OCI-LY3 (cell line): ENCODE data around the gene SEMA5A.

Experiments
- H2AFZ ChIP-seq: fragments of 200-600, 300-600 bp; shearing (Covaris generic); 2 replicates; pipeline ENCODE4 v1.6.0; 2014; ENCODE audit warnings: antibody characterized with exemption, low read depth, low read length
- H3K27ac ChIP-seq: fragments of 200-600, 300-600 bp; sonication (generic); 2 replicates; pipeline ENCODE4 v1.5.1; 2014; ENCODE audit warnings: mild to moderate bottlenecking, low read length, moderate library complexity, mixed read lengths
- H3K27me3 ChIP-seq: fragments of 200-600, 300-600 bp; sonication (generic); 2 replicates; pipeline ENCODE4 v1.6.1; 2014; ENCODE audit warnings: low read depth, low read length, mixed read lengths
- H3K36me3 ChIP-seq: fragments of 200-600, 300-600 bp; sonication (generic); replicated peaks from 2 replicates; pipeline ENCODE3; 2014; ENCODE audit warnings: low read depth, low read length, mixed read lengths
- H3K4me1 ChIP-seq: fragments of 300-600, 200-600 bp; sonication (generic); 2 replicates; pipeline ENCODE4 v1.6.1; 2014; ENCODE audit warnings: low read length, mixed read lengths
- H3K4me2 ChIP-seq: fragments of 200-600, 300-600 bp; sonication (generic); 2 replicates; pipeline ENCODE4 v1.6.1; 2014; ENCODE audit warnings: low read length, mixed read lengths
- H3K4me3 ChIP-seq: fragments of 300-600, 200-600 bp; sonication (generic); 2 replicates; pipeline ENCODE4 v1.5.1; 2014; ENCODE audit warnings: antibody characterized with exemption, mild to moderate bottlenecking, low read length, moderate library complexity
- H3K79me2 ChIP-seq: fragments of 300-600, 200-600 bp; shearing (Covaris generic); 2 replicates; pipeline ENCODE4 v1.6.1; 2014; ENCODE audit warnings: mild to moderate bottlenecking, low read length, mixed read lengths
- H3K9ac ChIP-seq: fragments of 300-600, 200-600 bp; shearing (Covaris generic); 2 replicates; pipeline ENCODE4 v1.6.0; 2014; ENCODE audit warnings: mild to moderate bottlenecking, low read length, moderate library complexity
- H3K9me3 ChIP-seq: fragments of 200-600, 300-600 bp; shearing (Covaris generic); 2 replicates; pipeline ENCODE4 v1.6.1; 2014; ENCODE audit warnings: low read length, mixed read lengths; ENCODE audit not compliant: insufficient read depth
- H4K20me1 ChIP-seq: fragments of 200-600, 300-600 bp; sonication (generic); 2 replicates; pipeline ENCODE4 v1.6.1; 2016; ENCODE audit warnings: low read length, mixed read lengths; ENCODE audit not compliant: insufficient read depth
- EZH2phosphoT487 ChIP-seq: fragments of 200-600 bp; shearing (Covaris generic); IDR thresholded peaks from 2 replicates; pipeline ENCODE4 v1.6.1; 2018; ENCODE audit warnings: antibody characterized with exemption, mixed run types, low read depth
- TF ChIP-seq, protein P1 (sequence below): fragments of 200-600, 300-600 bp; sonication (generic); IDR thresholded peaks from 2 replicates; pipeline ENCODE4 v1.5.1; 2014; ENCODE audit warnings: antibody characterized with exemption, low read length, low read depth

The SEMA5A gene

DNA sequence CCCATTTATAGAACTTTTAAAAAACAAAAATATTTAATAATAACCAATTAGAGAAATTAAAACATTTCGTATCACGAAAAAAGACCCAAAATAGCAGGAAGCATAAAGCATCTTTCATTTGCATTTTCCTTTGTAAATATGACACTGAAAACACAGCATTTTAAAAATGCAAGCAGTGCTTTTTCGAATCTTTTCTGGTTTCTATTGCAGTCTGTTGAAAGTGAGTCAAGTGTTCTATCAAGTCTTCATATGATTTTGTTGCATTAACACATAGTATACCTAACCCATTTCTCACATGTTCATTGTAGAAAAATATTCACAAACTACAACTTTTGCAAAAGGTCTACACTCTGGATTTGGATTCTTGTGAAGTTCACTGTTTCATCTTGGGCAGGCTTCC is 198.8 kb downstream of the SEMA5A start:
- Histone ChIP-seq H3K4me1 (no peaks in the 10 kb centered on the region), H3K79me2 (no peaks in the 10 kb centered on the region), H3K27me3 (no peaks in the 10 kb centered on the region), H3K36me3 (no peaks in the 10 kb centered on the region), H3K4me2 (no peak overlapping the region), H2AFZ (no peak overlapping the region), H4K20me1 (no peaks in the 10 kb centered on the region), H3K9me3 (no peaks in the 10 kb centered on the region), H3K27ac (no peak overlapping the region), H3K9ac (no peak overlapping the region), H3K4me3 (no peak overlapping the region)
- TF ChIP-seq, protein P1, sequence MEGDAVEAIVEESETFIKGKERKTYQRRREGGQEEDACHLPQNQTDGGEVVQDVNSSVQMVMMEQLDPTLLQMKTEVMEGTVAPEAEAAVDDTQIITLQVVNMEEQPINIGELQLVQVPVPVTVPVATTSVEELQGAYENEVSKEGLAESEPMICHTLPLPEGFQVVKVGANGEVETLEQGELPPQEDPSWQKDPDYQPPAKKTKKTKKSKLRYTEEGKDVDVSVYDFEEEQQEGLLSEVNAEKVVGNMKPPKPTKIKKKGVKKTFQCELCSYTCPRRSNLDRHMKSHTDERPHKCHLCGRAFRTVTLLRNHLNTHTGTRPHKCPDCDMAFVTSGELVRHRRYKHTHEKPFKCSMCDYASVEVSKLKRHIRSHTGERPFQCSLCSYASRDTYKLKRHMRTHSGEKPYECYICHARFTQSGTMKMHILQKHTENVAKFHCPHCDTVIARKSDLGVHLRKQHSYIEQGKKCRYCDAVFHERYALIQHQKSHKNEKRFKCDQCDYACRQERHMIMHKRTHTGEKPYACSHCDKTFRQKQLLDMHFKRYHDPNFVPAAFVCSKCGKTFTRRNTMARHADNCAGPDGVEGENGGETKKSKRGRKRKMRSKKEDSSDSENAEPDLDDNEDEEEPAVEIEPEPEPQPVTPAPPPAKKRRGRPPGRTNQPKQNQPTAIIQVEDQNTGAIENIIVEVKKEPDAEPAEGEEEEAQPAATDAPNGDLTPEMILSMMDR = no peak
- no peak for TF ChIP-seq EZH2phosphoT487

DNA sequence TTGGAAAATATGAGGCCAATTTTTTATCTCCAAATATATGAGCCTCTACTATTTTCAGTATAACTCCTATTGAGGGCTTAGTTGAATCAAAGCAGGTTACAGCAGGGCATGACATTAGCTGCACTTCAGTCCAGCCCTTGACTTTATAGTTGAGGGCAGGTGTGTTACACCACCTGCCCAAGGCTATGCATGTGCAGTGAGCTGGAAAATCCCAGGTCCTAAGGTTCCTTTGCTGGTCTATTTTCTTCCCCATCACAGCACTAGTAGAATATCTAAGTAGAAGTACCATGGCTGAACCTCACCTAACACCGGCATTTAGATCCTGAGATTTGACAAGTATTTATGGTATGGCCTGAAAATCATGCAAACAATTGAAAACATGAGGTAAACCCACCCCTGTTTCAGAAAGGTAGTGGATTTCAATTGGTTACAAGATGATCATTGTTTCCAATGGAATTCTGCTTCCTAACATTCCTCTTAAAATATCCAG is 201.1 kb downstream of the SEMA5A start:
- Histone ChIP-seq H3K4me2 (no peak overlapping the region), H3K4me1 (no peaks in the 10 kb centered on the region), H3K79me2 (no peaks in the 10 kb centered on the region), H4K20me1 (no peaks in the 10 kb centered on the region), H3K27ac (no peak overlapping the region), H3K9me3 (no peaks in the 10 kb centered on the region), H2AFZ (no peak overlapping the region), H3K27me3 (no peaks in the 10 kb centered on the region), H3K36me3 (no peaks in the 10 kb centered on the region), H3K9ac (no peak overlapping the region), H3K4me3 (no peak overlapping the region)
- TF ChIP-seq EZH2phosphoT487 = no peak
- TF ChIP-seq, protein P1 = no peak

DNA sequence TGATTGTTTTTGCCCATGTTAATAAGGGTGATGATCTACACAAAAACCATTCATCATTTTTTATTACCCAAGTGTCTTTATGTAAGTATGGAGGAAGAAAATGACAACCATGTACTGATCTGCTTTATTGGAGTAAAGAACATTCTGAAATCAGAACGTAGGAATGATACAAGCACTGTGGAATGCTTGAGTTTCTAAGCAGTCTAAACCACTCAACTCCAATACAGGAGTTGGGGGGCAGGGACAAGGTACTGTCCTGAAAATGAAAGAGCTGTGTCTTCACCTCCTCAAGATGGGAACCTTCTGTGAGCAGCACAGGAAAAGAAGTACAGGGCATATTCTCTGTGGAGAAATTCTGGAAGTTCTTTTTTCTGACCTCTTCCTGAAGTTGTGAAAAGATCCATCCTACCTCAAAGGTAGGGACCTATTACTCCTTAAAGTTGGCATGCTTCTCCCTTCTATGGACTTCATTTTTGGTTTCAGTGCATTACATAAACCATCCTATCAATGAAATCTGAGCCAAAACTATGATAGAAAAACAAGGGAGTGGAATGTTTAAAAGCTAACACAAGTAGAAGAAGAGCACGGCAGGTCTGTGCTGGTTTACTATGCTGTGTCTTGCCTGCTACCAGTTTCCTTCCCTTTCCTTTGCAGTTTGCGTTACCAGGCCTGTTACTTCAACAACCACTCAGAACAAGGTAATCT is 202.6 kb downstream of the SEMA5A start:
- Histone ChIP-seq H3K79me2 (no peaks in the 10 kb centered on the region), H3K36me3 (no peaks in the 10 kb centered on the region), H3K27ac (no peak overlapping the region), H3K9me3 (no peaks in the 10 kb centered on the region), H2AFZ (no peak overlapping the region), H3K9ac (no peak overlapping the region), H3K4me2 (no peak overlapping the region), H3K27me3 (no peaks in the 10 kb centered on the region), H4K20me1 (no peaks in the 10 kb centered on the region), H3K4me1 (no peaks in the 10 kb centered on the region), H3K4me3 (no peak overlapping the region)
- TF ChIP-seq EZH2phosphoT487 = no peak
- TF ChIP-seq, protein P1 = no peak

DNA sequence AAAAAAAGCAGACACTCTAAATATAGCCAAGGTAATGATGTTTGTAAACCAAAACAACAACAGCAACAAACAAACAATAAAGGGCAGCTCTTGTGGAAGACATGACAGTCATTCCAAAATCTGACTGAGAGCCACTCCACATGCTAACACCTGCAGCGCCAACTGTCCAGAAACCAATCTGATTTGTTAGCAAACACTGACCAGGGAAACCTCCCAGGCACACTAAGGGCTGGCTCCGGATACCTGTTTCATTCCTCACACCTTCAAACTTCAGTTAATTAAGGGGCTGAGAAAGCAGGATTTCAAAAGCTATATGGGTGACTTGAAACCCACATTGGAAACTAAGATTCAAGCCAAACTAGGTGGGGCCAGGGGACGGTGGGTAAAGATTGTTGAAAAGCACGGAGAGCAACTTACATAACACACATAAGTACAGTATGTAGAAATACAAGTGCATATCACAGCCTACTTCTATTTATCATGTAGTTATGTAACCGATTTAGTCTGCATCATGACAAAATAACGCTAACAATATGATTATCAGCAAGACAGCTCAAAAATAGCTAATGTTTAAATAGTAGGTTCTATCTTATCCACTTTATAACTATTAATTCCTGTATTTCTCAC is 203.6 kb downstream of the SEMA5A start:
- H3K27me3 ChIP-seq = no peaks in the 10 kb centered on the region
- H3K4me2 ChIP-seq = no peak overlapping the region
- H3K36me3 ChIP-seq = no peaks in the 10 kb centered on the region
- TF ChIP-seq, protein P1 = no peak
- no peak for TF ChIP-seq EZH2phosphoT487
- no peak overlapping the region for H3K4me3 ChIP-seq
- no peaks in the 10 kb centered on the region for H4K20me1 ChIP-seq
- H3K9ac ChIP-seq = no peak overlapping the region
- H2AFZ ChIP-seq = no peak overlapping the region
- no peaks in the 10 kb centered on the region for H3K79me2 ChIP-seq
- no peaks in the 10 kb centered on the region for H3K4me1 ChIP-seq
- H3K9me3 ChIP-seq = no peaks in the 10 kb centered on the region
- no peak overlapping the region for H3K27ac ChIP-seq
